RWPE1 (cell line): ENCODE data around the gene ITGAL.
"Not testable (repeated sequence)": the region's sequence is repeated elsewhere in the genome, so short reads cannot be mapped to it uniquely, and the experiment has no call there.

Experiments used
- CTCF ChIA-PET: fragments of 350-600 bp; sonication (Branson Sonifier 250); formaldehyde crosslinking; extraction: SDS; loops from one replicate; lab custom pipeline; 2021; lab: Yijun Ruan, JAX
- POLR2A ChIA-PET: fragments of 400-600 bp; formaldehyde crosslinking; extraction: SDS; loops from one replicate; lab custom pipeline; 2020; ENCODE audit warnings: antibody characterized with exemption; ENCODE audit not compliant: low non-redundant PET; lab: Yijun Ruan, JAX
- DNase-seq: peaks from one replicate; pipeline ENCODE4 v3.0.0; 2012; ENCODE audit warnings: low spot score
- H3K27ac ChIP-seq: fragments of 450-650 bp; 2 replicates; pipeline ENCODE4 v1.5.1; 2017
- TF ChIP-seq, protein P1 (sequence below): fragments of 450-650 bp; conservative IDR thresholded peaks from 2 replicates; pipeline ENCODE4 v1.5.1; 2017; ENCODE audit warnings: low read depth, mild to moderate bottlenecking

The ITGAL gene

DNA sequence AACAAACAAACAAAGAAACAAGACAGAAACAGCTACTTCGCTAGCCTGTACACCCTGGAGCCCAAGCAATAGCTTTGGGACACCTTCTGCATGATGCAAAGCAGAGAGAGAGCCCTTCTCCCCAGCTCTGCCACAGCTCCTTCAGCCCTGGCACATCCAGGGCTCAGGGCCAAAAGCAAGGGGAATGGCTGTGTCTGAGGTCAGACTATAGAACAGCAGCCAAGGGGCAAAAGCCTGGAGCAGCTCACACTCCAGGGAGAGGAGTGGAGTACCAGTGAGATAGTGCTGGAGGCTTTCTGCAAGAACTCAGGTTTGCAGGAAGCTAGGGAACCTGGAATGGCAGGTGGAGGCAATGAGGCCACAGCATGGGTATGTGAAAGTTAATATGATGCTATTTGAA is 15.3 kb upstream of the ITGAL start:
- ChIA-PET CTCF (interaction anchor here (0.5 kb wide), 1 partner anchor 61 kb away, joined by 3 read pairs; no protein-coding TSS in a partner anchor), POLR2A (interaction anchor here (0.7 kb wide), 1 partner anchor 68 kb away, joined by 3 read pairs; no protein-coding TSS in a partner anchor)
- H3K27ac ChIP-seq, result no peak overlapping the region
- TF ChIP-seq, protein P1, sequence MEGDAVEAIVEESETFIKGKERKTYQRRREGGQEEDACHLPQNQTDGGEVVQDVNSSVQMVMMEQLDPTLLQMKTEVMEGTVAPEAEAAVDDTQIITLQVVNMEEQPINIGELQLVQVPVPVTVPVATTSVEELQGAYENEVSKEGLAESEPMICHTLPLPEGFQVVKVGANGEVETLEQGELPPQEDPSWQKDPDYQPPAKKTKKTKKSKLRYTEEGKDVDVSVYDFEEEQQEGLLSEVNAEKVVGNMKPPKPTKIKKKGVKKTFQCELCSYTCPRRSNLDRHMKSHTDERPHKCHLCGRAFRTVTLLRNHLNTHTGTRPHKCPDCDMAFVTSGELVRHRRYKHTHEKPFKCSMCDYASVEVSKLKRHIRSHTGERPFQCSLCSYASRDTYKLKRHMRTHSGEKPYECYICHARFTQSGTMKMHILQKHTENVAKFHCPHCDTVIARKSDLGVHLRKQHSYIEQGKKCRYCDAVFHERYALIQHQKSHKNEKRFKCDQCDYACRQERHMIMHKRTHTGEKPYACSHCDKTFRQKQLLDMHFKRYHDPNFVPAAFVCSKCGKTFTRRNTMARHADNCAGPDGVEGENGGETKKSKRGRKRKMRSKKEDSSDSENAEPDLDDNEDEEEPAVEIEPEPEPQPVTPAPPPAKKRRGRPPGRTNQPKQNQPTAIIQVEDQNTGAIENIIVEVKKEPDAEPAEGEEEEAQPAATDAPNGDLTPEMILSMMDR, result no peak
- DNase-seq, result no peak

DNA sequence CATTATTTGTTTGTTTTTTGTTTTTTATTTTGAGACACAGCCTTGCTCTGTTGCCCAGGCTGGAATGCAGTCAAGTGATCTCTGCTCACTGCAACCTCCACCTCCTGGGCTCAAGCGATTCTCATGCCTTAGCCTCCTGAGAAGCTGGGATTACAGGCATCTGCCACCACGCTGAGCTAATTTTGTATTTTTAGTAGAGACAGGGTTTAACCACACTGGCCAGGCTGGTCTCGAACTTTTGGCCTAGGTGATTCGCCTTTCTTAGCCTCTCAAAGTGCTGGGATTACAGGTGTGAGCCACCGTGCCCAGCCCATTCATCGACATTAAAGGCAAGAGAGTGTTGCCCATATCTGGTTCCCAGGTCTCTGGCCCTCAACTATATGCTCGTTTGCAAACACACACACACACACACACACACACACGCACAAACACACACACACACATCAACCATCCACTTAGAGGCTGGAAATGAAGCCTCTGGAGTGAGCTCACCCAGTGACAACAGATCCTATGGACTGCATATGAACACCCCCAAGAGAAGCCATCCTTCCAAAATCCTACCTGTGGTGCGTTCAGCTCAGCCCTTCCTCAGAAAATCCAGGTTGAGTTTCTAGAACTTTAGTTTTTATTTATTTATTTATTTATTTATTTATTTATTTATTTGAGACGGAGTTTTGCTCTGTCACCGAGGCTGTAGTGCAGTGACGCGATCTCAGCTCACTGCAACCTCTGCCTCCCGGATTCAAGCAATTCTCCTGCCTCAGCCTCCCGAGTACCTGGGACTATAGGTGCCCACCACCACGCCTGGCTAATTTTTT is 14.6 kb upstream of the ITGAL start:
- TF ChIP-seq, protein P1, result no peak
- DNase-seq, result no peak
- H3K27ac ChIP-seq, result no peak overlapping the region
- ChIA-PET CTCF (interaction anchor here (0.9 kb wide), 1 partner anchor 9 kb away, joined by 3 read pairs; no protein-coding TSS in a partner anchor), POLR2A (interaction anchor here (0.6 to 0.7 kb wide), 2 partner anchors 67 to 128 kb away, joined by 3 to 6 read pairs; no protein-coding TSS in a partner anchor)

DNA sequence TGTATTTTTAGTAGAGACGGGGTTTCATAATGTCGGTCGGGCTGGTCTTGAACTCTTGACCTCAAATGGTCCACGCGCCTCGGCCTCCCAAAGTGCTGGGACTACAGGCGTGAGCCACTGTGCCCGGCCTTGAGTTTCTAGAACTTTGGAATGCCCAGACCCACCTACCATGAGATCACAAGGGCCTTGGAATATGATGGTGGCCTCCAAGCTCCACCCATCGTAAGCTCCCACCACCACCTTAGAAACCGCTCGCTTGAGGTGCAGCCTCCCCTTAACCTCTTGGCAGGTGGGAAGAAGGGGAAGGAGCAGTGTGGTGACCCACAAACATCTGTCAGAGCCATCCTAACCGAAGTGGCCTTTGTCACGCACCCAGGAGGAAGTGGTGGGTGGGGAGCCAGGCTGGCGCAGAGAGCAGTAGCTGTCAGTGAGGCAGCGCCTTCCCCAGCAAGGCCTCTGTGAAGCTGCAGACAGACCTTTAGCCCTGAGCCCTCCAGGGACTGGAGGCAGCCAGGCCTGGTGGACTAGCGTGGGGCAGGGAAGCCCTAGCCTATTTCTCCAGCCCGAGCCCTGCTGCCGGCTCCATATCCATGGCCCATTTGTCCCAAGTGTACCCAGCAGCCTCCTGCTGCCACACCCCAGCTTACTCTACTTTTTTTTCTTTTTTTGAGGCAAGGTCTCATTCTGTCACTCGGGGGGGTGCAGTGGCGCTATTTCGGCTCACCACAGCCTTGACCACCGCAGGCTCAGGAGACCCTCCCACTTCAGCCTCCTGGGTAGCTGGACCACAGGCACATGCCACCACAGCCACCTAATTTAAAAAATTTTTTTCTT is 13.8 kb upstream of the ITGAL start:
- no peak overlapping the region for H3K27ac ChIP-seq
- ChIA-PET CTCF (interaction anchor here (0.8 to 0.9 kb wide), 2 partner anchors 9 to 90 kb away, joined by 3 read pairs; no protein-coding TSS in a partner anchor), POLR2A (interaction anchor here (0.5 to 0.6 kb wide), 3 partner anchors 21 to 175 kb away, joined by 5 to 6 read pairs (median 5); no protein-coding TSS in a partner anchor)
- TF ChIP-seq, protein P1, result no peak
- DNase-seq, result no peak

DNA sequence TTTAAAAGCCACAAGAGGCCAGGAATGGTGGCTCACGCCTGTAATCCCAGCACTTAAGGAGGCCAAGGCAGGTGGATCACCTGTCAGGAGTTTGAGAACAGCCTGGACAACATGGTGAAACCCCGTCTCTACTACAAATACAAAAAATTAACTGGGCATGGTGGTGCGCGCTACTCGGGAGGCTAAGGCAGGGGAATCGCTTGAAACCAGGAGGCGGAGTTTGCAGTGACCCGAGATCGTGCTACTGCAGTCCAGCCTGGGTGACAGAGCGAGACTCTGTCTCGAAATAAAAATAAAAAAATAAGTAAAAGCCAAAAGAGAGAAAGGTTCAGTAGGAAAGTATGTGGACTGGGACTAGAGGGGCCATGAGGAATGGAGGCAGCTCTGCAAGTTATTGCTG is 13.1 kb upstream of the ITGAL start:
- TF ChIP-seq, protein P1, result no peak
- H3K27ac ChIP-seq, result no peak overlapping the region
- CTCF ChIA-PET, result interaction anchor here (0.8 kb wide), 1 partner anchor 89 kb away, joined by 3 read pairs; no protein-coding TSS in a partner anchor
- no peak for DNase-seq
- POLR2A ChIA-PET, result interaction anchor here (0.5 to 0.6 kb wide), 2 partner anchors 21 to 109 kb away, joined by 3 to 5 read pairs; no protein-coding TSS in a partner anchor

DNA sequence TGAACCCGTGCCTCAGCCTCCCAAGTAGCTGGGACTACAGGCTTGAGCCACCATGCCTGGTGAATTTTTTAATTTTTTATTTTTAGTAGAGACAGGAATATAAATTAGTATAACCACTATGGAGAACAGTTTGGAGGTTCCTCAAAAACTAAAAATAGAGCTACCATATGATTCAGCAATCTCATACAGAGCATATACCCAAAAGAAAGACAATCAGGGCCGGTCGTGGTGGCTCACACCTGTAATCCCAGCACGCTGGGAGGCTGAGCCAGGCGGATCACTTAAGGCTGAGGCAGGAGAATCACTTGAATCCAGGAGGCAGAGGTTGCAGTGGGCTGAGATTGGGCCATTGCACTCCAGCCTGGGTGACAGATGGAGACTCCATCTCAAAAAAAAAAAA is 11.1 kb upstream of the ITGAL start:
- H3K27ac ChIP-seq, DNase-seq, POLR2A ChIA-PET: not testable (repeated sequence)
- CTCF ChIA-PET, result interaction anchor here (0.6 to 1.3 kb wide), 3 partner anchors 12 to 426 kb away, joined by 3 to 8 read pairs (median 3); no protein-coding TSS in a partner anchor

DNA sequence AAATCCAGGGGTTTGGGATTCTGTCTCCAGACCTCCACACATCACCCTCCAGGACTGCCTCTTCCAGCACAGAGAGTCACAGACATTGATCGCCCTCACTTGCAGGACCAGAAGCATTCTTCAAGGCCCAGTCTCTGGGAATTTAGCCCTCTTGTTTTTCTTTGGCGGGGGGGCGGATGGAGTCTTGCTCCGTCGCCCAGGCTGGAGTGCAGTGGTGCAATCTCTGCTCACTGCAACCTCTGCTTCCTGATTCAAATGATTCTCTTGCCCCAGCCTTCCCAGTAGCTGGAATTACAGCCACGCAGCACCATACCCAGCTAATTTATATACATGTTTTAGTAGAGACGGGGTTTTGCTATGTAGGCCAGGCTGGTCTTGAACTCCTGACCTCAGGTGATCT is 8.5 kb upstream of the ITGAL start:
- ChIA-PET POLR2A (interaction anchor here (0.6 kb wide), 1 partner anchor 26 kb away, joined by 11 read pairs; no protein-coding TSS in a partner anchor), CTCF (interaction anchor here (0.6 to 0.8 kb wide), 3 partner anchors 8 to 75 kb away, joined by 3 to 6 read pairs (median 3); no protein-coding TSS in a partner anchor)
- H3K27ac ChIP-seq, result no peak overlapping the region
- DNase-seq, result no peak
- TF ChIP-seq, protein P1, result no peak
